Measurements from ENCODE around the gene RMND5A.

Gene RMND5A

DNA sequence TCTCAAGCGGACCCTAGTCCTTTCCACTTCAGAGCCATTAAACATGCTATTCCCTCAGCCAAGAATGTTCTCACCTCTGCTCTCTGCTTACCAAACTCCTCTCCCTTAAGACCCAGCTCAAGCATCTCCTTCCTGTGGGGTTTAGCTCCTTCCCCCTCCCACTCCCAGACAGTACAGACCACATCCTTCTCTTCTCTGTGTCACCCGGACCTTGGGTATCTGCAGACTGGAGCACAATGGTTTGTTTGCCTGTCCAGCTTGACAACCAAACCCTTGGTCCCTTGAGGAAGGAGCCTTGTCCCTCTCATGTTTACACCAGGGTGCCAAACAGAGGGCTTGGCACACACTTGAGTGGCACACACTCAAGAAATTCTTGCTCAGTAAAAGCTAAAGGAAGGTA is 74.8 kb downstream of the RMND5A start:
- no peak for DNase-seq

DNA sequence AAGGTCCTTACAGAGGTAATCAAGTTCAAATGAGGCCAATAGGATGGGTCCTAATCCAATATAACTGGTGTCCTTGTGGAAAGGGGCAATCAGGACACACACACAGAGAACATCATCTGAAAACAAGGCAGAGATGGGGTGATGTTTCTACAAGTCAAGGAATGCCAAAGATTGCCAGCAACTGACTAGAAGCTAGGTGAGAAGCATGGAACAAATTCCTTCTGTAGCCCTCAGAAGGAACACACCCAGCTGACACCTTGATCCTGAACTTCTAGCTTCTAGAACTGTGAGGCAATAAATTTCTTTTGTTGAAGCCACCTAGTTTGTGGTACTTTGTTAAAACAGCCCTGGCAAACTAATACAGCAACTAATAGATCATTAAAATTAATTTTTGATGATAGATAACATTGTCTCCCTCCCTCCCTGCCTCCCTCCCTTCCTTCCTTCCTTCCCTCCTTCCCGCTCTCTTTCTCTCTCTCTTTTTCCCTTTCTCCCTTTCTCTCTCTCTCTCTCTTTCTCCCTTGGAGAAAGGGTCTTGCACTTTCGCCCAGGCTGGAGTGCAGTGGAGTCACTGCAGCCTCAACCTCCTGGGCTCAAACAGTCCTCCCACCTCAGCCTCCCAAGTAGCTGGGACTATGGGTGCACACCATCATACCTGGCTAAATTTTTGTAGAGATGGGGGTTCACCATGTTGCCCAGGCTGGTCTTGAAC is 80.9 kb downstream of the RMND5A start:
- no peak for DNase-seq

DNA sequence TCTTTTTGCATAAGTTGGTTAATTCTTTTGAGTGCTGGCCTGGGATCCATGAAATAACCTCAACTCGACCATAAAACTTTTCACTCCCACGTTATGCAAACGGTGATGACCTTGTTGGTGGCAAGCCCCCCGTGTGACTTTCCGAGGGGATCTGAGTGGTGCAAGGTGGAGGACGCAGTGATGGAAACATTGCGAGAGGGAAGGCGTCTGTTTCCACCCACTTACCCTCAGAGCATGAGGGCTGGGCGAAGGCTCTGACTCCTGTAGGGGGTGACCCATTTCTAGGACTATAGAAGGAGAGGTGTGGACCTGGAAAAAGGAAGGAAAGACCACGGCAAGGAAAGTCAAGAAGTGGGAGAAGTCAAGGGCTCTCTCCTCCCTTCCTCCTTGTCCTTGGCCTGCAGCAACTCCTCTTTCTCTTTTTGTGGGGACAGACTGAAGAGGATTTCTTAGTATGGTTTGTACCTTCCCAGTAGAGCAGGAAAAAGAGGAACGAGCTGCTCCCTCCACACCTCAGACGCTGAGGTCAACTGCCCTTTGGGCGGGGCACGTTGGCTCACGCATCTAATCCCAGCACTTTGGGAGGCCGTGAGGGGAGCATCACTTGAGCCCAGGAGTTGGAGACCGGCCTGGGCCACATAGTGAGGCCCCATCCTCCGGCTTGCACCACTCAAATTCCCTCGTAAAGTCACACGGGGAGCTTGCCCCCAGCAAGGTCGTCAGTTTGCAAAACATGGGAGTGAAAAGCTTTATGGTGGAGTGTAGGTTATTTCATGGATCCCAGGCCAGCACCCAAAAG is 86.2 kb downstream of the RMND5A start:
- DNase-seq = no peak

DNA sequence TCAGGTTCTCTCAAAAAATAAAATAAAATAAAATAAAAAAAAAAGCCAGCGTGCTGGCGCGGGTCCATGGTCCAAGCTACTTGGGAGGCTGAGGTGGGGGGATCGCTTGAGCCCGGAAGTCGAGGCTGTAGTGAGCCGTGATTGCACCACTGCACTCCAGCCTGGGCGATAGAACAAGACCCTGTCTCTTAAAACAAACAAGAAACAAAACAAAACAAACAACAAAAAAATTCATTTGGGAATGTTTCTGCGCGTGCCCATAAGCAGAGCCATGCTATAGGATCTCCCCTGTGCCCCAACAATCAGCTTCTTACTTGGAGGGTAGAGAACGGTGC is 87.0 kb downstream of the RMND5A start:
- no peak for DNase-seq

DNA sequence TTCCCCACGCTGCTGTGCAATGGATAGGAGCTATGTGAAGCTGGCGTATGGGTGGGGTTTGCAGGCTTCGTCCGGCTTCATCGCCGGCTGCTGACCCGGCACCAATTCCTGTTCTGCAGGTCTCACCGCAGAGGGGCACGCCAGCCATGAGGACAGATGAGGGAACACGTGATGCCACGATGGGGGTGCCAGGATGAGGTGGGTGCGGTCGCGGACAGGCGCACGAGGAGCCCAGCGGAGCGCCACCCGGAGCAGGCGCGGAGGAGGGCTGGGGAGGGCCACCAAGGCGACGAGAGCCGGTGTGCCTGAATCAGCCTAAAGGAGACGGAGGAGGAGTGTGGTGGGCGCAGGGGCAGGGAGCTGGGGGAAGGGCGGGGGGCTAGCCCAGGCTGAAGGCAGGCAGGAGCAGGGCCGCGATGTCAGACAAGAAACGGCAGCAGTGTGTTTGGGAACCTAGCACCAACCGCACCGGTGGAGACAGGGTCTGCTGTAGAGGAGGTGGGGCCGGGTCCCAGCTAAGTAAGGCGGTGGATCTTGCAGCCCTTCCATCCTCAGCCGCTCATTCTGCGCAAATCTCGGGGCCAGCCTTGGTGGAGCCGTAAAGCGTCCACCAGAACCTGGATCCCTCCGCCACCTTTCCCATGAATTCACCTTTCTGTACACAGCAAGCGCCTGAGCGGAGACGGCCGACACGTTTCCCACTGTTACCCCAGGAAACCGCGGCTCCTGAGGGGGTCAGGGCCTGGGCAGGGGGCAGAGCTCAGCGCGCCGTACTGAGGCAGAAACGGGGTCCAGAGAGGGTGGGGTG is 87.6 kb downstream of the RMND5A start:
- peak; percentile 88 to 90 for DNase-seq

DNA sequence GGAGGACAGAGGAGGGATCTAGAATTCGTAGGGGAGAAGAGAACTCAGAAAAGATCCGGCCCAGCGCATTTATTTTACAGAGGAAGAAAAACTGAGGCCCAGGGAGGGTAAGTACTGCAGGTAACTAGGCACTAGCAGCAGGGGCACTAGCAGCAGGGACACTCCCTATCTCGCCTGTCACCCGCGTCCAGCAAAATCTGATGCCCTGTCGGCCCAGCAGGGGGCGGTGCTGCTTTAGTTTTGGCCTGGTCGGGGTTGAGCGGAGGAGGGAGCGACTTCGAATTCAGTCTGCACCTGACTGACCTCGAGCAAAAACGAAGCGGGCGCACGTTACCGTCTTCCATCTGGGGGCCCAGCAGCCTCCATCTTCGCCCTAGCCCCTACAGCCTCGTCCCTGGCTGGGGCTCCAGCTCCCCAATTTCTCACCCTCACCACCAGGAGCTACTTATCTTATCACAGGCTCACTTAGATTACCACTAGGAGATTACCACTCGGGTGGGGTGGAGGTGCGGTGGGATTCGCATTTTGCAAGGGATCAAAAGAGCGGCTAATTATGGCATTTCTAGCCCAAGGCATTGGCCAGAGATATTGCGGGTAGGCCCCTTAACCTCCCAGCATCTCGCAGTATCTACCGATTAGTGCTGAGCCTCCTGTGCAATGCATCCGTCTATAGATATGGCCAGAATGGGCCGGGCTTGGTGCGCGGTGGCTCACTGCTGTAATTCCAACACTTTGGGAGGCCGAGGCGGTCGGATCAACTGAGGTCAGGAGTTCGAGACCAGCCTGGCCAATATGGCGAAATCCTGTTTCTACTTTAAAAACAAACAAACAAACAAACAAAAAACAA is 88.4 kb downstream of the RMND5A start:
- DNase-seq = peak; percentile 91 to 95

DNA sequence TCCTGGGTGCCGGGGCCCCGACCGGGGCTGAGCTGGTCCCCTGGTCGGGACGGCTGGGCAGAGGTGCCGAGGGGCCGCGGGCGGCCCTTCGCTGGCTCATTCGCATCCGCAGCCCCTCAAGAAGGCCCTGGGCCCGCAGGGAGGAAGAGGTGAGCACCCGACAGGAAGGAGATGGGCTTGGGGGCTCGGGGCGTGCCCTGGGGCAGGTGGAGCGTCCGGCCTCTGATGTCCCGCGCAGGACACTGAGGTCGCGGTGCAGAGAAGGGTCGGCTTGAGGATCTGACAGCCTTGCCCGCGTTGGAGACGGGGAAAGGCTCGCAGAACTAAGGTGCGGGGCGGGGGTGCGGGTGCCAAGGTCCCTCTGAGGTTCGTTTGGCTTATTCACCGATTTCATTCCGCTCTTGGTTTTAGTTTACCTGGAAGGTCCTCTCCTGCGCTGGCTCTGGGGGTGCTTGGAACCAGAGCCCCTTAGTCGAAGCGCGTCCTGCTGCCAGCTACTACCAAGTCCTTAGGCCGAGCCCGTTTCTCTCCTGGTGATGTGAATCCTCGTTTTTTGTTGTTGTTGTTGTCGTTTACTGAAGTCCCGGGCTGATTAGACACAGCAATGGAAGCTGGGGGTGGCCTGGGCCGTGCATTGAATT is 89.5 kb downstream of the RMND5A start:
- DNase-seq = no peak

DNA sequence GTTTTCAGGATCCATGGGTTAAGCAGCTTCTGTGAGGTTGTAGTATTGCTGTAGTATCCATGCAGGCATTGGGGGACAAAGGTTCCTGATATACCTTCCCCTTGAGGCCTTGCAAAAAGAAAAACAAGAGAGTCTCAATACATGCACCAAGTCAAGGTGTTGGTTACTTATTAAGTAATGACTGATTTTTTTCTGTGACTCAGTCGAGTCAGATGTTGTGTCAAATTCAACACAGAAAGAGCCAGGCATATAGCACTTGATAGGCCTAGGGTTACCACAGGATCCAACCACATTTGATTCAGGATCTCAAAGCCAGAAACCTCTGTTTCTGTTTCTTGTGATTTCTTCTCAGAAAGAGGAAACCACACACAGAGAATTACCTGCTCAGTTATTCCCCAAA is 95.5 kb downstream of the RMND5A start:
- no peak for DNase-seq

DNA sequence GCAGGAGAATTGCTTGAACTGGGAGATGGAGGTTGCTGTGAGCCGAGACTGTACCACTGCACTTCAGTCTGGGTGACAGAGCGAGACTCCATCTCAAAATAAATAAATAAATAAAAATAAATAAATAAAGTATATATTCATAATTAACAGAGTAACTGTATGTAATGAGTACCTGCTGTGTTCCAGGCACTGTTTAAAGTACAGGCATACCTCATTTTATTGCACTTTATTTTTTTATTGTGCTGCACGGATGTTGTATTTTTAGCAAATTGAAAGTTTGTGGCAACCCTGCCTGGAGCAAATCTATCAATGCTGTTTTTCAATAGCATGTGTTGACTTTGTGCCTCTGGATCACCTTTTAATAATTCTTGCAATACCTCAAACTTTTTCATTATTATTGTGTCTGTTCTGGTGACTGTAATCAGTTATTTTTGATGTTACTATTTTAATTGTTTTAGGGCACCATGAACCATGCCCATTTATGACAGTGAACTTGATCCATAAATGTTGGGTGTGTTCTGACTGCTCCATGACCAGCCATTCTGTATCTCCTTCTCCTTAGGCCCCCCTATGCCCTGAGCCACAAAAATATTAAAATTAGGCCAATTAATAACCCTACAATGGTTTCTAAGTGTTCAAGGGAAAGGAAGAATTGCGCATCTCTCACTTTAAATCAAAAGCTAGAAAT is 98.2 kb downstream of the RMND5A start:
- no peak for DNase-seq

DNA sequence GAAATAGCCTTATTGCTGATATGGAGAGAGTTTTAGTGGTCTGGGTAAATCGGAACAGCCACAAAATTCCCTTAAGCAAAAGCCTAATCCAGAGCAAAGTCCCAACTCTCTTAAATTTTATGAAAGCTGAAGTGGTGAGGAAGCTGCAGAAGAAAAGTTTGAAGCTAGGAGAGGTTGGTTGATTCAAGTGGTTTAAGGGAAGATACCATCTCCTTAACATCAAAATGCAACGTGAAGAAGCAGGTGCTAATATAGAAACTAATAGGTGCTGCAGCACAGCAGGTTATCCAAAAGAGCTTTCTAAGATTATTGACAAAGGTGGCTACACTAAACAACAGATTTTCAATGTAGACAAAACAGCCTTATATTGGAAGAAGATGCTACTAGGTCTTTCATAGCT is 98.9 kb downstream of the RMND5A start:
- DNase-seq = no peak

DNA sequence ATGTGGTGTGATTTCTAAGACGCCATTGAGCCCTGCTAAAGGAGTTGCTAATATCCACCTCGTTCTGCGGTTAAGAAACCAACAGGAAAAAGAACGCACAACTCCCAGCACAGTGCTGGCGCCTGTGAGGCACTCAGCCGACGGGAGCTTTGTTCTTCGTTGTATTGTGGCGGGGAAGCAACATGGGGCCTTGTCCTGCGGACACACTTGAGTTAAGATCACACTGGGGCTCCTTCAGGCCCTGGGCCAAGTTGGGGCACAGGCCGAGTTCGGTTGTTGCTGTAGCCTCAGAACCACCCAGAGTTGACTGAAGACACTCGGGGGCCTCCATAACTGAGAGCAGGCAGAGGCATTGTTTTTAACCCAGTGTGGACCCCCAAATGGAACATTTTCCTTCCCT is 101.2 kb downstream of the RMND5A start:
- no peak for DNase-seq

DNA sequence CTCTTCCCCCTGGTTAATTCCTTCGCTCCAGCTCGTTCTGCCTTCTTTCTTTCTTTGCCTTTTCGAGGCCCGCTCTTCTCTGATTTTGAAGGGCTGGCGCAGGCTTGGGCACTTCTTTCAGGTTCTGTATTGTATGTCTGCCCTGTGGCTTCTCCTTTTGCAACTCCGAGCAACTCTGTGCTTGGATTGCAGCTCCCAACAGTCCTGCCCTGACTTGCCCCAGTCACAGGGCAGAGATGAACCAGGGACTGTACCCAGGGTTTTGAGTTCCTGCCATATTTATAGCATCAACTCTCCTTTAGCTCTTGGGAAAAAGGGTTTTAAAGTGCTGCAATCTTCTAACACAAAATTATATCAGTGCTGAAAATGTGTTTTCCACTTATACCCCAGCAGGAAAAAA is 101.8 kb downstream of the RMND5A start:
- DNase-seq = no peak

DNA sequence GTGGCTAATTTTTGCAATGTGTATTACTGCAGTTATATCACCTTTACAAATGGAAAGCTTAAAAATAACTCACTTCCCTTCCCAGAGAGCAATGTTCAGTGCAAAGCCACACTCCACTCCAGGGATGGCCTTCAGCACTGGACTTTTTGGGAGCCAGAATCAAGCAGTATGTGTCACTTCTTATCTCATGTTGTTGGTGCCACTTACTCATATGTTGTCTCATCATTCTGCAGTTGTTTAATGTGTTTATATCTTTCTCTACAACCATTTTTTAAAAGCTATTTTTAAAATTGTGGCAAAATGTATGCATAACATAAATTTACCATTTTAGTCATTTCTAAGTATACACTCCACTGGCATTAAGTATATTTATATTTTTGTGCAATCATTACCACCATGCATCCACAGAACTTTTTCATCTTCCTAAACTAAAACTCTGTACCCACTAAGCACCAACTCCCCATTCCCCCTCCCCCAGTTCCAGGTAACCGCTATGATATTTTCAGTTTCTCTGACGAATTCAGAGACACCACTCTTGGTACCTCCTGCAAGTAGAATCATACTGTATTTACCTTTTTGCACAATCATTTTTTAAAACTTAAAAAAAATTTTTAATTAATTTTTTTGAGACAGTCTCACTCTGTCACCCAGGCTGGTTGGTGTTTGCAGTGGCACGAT is 102.7 kb downstream of the RMND5A start:
- DNase-seq = no peak

DNA sequence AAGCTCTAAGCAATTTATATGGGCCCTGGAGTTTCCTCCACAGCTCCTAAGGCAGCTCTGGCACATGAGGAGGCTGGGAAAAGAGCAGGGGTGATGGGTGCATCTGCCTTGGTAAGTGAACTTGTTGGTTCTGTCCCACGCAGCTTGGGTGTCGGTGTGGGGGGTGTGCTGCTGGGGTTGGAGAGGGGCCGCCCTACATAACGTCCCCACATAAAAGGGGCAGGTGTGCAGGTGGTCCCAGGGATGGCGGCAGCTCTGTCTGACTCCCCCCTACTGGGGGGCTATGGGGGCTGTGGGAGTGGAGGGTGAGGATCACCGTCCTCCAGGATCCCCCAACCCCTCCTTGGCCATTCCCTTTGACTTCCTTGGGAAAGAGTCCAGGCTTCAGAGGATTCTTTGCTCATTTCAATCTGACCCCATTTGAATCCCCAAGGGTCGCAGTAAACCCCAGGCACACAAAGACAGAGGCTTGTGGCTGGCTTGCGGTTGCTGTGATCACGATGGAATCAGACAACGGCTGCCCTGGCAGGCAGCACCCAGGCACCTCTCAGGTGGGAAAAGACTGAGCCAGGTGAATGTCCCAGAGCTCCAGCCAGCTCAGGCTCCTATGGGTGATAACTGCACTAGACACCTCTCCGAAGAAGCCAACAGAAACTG is 105.1 kb downstream of the RMND5A start:
- no peak for DNase-seq

DNA sequence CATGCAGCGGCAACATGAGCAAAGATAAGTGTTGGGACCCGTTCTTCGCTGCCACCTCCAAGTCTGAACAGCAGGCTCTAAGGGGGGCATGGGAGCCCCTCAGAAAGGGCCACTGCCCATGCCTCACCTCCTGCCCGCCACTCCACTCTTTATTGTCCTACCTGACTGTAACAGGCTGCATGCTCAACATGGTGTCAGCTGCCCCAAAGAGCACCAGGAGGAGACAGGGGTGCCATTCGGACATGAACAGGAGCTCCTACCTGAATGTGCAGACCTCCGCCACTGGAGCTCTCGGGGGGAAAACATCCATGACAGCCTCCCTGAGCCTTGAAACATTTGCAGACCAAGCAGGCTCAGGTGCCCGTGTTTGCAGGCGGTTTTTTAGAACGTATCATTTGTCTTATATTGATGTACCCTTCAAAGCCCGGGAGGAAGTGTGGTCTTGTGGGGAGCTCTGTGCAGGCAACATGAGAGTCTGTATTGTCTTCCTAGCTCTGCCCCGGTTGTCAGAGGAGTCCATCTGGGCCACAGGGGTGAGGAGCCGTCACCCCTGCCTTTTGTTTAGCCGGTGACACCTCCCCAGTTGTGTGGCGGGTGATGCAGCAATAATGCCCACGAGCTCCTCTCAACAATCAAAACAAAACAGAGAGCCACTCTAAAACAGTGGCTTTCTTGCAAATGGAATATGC is 105.7 kb downstream of the RMND5A start:
- no peak for DNase-seq

DNA sequence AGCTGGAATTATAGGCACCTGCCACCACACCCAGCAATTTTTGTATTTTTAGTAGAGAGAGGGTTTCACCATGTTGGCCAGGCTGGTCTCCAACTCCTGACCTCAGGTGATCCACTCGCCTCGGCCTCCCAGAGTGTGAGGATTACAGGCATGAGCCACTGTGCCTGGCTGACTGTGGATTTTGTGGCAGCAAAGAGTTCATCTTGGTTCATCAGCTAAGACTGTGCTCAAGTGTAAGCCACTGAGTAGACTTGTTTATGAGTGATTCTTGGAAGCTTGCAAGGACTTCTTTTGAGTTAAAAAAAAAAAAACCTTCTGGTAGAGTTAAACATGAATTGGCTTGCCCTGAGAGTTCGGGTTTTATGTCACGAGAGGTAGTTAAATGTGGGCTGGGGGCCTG is 106.9 kb downstream of the RMND5A start:
- no peak for DNase-seq
